ENCODE data around the gene ADCY10.
"Not testable (repeated sequence)": the region's sequence is repeated elsewhere in the genome, so short reads cannot be mapped to it uniquely, and the experiment has no call there.

ADCY10 gene

DNA sequence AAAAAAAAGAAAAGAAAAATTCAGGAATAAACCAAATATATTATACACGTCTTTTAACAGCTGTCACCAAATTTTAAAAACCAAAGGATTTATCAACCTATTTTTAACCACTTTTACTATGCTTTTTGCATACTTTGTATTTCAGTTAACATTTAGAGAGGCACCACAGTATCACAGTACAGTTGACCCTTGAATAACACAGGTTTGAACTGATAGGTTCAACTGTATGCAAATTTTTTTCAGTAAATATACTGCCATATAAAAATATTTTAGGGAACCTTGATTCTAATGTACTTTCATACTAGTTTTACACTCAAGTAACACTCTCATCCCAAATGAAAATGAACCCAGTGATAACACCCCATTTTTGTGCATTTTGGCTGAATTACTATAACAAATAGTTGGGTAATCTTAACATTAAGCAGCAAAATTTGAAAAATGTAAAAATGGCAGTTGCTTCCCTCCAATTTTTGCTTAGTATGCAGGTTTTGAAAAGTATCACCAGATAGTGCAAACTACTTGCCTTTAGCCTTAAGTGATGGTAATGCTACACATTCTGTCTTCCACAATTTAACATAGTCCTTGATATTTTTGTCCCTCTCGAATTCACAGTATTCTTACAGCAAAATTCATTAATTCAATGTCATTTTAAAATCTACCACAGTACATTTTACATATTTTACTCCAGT, 10.8 kb upstream of the ADCY10 start:
- no peak for DNase-seq

DNA sequence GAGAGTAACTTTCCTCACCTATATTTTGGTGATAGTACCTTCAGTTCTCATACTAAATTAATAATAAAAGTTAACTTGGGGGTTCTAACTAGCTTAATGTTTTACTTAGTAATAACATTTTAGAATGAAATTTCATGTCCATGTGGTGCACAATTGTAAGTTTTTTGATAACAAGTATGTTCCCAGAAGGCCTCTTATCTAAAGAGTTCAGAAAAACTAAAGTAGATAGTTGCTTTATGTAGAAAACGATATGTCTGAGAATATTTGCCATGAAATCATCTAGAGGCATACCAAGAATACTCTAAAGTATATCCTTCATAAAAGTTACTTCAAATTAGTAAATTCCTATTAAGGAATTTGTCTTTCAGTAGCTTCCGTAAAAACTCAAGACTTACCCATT, 10.2 kb upstream of the ADCY10 start:
- no peak for DNase-seq

DNA sequence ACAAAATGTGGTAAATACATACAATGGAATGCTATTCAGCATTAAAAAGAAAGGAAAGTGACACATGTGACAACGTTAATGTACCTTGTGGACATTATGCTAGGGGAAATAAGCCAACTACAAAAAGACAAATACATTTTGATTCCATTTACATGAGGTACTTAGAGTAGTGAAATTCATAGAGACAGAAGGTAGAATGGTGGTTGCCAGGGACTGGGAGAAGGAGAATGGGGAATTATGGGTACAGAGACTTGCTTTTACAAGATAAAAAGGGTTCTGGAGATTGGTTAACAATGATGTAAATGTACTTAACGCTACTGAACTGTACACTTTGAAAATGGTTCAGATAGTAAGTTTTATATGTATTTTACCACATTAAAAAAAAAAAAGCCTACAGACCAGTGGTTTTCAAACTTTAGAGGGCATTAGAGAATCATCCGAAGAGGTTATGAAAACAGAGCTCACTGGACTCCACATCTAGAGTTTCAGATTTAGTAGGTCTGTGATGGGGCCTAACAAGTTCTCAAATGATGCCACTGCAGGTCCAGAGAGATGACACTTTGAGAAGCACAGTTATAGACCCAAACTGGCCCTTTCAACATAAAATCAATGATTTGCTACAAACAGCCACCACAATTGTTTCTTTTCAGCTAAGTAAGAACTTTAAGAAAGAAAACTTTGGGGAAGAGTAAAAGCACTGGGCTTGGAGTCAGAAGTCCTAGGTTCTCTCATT, 9.6 kb upstream of the ADCY10 start:
- DNase-seq = no peak

DNA sequence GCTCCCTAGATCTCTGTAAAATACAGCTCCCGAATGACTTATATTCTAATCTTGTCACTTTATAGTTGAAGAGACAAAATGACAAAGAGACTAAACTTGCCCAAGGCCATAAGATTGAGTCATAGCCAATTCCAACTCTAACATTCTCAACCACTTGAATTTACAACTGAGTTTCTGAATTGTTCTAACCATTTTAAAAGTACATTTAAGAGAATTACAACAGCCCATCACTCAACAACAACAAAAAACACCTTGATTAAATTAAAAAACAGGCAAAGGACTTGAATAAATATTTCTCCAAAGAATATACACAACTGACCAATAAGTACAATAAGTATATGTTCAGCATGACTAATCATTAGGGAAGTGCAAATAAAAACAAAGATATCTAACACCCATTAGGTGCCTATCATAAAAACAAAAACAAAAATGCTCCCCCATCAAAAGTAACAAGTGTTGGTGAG, 8.7 kb upstream of the ADCY10 start:
- DNase-seq = no peak

DNA sequence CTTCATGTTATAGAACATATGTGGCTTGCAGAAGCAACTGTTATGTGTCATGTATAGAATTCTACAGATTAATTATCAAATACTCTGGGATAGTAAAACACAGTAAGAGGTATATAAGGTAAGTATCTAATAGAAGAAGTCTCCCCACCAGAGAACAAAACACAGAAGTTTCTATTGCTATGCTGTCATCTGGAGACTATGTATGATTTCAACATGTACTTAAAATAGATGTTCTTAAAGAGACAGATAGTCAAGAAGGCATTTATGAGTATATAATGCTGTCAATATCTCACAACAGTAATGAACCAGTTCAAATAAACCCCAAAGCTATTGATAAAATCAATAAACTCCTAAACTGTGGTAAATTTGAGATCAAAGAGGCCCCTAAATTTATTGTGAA, 8.1 kb upstream of the ADCY10 start:
- DNase-seq = no peak

DNA sequence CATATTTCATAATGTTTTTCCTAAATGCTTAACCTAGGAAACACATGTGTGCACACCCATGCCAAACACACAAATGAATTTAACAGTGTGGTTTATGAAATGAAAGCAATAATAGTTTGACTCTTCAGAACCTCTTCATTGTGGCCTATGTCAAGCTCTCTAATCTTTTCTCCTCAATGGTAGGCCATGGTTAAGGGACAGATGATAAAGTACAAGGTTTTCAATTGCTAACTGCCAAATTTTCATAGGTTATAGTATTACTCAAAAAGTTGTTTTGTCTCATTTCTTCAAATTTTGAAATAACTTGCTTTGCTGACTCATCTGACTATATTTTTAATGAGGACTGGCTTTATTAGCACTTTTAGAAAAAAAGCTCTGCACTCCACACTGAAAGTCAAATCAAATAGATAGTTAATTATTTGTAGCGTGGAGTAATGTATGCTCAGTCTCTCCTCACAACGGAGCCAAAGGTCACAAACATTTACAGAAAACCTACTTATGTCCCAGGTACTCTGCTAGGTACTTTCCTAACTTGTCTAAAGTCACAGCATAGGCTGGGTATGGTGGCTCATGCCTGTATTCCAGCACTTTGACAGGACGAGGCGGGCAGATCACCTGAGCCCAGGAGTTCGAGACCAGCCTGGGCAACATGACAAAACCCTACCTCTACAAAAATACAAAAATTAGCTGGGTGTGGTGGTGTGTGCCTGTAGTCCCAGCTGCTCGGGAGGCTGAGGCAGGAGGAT, 3.0 kb upstream of the ADCY10 start:
- DNase-seq = no peak

DNA sequence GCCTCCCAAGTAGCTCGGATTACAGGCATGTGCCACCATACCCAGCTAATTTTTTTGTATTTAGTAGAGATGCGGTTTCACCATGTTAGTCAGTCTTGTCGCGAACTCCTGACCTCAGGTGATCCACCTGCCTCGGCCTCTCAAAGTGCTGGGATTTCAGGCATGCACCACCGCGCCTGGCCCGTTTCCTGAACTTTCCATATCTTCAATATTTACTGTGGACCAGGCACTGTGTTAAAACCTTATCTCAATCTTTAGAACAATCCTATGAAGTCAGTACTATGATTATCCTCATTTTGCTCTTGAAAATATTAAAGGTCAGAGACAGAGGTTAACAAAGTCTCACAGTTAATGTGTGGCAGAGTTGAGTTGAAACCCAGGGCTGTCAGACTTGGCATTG, 1.6 kb upstream of the ADCY10 start:
- DNase-seq = no peak

DNA sequence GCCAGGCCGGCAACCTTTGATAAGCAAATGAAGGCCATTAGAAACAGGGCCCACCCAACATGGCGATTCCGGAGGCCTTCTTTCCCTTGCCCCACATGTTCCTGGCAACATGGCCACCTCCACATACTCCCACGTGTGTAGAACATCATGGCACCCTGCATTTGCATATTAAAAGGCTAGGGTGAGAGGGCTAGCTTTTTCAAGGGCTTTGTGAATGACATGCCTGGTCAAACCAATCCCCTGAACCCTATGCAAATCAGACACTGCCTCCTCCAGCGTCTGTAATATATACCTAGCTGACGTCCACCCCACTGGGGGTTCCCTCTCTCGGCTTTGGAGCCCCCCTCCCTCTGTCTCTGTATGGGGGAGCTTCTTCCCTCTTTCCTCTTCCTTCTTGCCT, 1.6 kb downstream of the ADCY10 start:
- DNase-seq = no peak

DNA sequence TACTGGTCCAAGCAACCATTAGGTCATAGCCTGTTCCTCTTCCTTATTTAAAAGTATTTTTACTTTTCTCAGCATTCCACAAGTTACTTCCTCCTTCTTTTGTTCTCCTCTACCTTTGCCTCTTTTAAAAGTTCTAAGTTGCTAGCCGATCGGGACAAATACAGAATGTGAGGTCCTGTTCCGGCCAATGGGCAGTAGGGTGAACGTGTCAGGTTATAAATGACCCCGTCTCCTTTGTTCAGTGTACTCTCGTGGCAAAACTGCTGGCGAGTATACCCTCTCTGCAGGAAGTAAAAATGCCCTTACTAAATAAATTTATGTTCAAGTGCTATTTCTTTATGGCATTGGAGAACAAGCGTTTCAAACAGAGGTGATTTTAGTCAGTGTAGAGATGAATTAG, 2.5 kb downstream of the ADCY10 start:
- no peak for DNase-seq

DNA sequence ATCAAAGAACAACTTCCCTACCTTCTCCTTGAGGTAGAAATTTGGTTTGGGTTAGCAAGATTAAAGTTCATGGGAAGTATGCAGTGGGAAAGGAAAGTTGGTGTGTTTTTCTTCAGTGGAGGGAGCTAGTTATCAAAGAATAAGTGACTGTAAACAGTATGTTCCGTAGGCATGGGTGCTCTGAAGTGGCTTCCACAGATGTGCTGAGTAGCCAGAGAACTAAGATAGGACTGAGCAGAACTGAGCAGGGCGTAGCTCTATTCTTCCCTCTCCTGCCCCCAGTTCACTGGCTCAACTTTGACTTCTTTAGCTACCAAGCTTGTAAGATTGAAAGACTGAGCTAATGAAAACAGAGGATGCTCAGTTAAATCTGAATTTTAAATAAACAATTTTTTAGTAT, 3.4 kb downstream of the ADCY10 start:
- DNase-seq = no peak

DNA sequence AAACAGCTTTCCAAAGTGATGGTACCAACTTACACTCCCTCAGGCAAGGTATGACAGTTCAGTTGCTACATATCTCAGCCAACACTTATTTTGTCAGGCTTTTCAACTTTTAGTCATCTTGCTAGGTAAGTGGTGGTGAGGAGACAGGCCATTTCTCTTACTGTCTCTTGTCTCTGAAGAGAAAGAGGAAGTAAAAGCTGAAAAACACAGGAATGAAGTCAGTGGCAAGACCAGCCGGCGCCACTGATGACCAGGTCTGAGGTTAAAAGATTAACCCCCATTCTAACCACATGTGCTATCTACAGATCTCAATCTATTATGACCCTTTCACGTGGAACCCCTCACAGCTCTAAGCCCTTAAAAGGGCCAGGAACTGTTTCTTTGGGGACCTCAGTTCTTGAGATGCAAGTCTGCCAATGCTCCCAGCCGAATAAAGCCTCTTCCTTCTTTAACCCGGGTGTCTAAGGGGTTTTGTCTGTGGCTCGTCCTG, 4.2 kb downstream of the ADCY10 start:
- no peak for DNase-seq

DNA sequence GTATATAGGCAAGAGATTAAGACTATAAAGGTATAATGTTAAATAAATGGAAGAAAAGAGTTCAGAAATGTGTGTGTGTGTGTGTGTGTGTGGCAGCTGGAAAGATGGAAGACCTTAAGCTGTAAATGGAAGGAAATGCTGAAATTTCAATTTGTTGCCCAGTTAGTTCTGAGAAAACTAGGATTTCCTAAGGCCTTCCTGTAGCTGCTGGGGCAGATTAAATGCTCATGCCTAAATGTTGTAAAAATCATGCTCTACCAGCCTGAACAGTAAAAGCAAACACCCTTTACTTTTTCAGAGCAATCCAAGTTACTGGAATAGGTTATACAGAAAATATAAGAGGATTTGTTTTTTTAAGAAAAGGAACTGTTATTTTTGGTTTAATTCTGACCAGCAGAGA, 8.3 kb downstream of the ADCY10 start:
- no peak for DNase-seq

DNA sequence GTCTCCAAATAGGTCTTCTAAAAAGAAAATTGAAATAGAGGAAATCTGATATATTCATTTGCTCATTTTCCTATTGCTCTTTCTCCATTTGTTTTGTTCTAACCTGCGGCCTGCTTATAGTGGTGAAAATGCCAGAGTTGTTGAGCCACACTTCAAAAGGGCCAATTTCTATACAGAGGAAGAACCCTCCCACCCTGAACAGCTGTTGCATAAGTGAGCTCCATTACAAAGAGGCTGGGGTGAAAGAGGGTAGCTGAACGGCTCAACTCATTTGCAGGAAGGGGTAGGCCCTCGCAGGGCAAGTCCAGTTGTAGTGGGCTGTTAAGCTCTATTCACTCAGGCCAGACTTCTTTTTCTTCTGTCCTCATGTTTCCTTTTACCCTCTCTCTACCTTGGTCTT, 8.8 kb downstream of the ADCY10 start:
- DNase-seq = no peak

DNA sequence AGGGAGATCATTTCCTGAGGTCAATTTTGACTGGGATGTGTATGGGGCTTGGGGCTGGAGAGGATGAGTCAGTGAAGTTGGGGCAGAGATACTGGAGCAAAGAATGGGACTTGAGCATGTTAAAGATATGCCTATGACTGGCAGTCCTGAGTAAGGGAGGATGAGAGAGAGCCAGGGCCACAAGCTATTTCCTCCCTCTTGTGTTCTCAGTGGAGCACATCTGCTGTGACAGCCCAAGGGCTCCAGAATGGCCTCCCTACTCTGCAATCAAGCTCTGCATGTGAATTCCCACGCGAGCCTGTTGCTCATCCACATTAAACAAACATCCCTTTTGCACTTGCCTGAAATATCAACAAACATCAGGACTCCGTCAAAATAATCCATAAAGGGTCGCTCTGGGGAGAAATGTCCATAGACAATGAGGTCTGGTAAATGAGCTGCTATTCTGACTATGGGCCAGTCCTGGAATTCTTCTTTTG, 9.2 kb downstream of the ADCY10 start:
- peak; percentile 22 for DNase-seq

DNA sequence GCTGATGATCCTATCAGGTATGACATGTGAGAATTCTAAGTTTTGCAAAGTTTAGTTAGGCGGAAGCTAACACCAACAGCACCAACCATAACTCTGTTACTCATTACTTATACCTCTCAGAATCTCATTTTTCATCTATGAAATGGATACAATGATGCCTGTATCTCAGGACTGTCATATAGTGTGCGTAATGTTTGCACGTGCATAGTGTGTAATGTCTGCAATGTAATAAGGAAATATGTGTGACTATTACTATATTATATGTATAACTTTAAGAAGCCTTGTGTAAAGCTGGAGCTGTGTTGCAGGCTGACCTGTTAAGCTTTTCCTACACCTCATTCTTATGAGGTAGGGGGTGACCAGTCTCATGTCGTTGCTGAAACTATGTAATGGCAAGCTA, 13.0 kb downstream of the ADCY10 start:
- no peak for DNase-seq

DNA sequence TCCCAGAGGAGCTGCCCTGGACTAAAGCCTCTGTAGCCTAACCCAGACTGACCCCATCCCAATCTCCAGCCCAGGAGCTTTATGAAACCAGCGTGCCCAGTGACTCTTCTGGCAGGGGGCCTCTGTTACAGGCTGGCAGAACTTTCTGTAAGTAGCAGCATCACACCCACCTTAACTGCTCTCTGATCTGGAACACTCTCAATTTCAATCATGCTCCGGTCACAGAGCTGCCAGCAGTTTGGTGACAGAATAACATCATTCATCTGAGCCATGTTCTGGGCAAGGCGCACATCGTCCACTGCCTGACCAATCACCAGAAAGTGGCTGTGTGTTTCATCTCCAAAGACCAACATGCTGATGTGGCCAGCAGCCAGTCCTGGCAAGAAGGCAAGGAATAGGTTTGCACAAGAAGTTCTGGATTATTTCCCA, 14.7 kb downstream of the ADCY10 start:
- no peak for DNase-seq

DNA sequence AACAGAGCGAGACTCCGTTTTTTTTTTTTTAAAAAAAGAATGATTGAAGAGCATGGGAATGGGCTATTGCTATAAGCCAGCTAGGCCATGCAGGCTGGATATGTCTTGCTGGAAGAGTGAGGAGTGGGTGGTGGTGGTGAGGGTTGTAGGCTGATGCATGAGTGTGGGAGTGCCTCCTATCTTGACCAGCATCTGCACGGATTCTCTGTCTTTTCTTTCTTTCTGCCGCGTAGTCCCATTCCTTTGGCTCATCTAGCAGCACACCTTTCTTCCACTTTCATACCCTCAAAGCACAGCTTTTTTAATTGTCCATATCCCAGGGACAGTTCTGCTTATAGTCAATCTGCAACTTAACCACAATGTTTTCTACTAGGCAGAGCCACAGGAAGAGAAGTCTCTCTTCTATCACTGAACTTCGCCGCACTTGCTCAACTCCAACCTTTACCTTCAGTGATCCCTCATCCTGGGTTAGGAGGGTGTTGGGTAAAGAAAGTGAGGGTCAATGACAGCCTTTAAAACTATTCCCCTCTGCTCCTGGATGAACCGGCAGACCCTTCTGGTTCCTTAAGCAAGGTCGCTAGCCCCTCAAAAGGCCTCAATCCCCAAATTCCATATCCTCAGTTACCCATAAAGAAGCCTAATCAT, 15.2 kb downstream of the ADCY10 start:
- no peak for DNase-seq

DNA sequence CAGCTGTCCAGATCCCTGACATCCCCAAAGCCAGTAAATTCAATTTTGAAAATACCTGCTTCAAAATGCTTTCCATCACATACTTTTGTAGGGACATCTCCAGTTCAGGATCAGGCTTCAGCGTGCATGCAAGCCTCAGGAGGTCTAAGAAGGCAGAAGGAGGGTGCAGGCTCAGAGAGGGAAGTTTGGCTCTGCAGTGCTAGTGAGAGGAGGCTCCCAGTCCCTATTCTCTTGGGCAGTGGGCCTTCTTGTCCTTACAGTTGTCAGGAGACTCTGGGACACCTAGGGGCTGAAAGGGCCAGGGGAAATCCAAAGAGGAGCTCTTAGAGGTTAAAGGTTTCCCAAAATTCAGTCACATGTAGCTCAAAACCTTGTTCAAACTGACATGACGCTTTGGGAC, 20.1 kb downstream of the ADCY10 start:
- no peak for DNase-seq

DNA sequence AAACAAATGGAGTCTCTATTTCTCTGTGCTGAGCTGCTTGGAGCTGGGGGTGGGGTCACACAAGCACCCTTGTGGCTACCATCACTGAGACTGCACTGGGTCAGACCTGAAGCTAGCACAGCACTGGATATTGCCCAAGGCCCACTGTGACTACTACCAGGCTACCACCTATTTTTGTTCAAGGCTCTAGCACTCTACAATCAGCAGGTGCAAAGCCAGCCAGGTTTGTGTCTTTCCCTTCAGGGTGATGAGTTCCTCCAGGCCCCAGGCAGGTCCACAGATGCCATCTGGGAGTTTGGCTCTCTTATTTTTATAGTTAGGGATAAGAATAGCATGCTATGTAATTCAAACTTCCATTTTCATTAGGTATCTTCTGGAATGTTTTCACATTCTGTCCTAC, 23.5 kb downstream of the ADCY10 start:
- DNase-seq = no peak

DNA sequence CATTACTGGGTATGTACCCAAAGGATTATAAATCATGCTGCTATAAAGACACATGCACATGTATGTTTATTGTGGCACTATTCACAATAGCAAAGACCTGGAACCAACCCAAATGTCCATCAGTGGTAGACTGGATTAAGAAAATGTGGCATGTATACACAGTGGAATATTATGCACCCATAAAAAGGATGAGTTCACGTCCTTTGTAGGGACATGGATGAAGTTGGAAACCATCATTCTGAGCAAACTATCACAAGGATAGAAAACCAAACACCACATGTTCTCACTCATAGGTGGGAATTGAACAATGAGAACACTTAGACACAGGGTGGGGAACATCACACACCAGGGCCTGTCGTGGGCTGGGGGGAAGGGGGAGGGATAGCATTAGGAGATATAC, 26.7 kb downstream of the ADCY10 start:
- DNase-seq = not testable (repeated sequence)

DNA sequence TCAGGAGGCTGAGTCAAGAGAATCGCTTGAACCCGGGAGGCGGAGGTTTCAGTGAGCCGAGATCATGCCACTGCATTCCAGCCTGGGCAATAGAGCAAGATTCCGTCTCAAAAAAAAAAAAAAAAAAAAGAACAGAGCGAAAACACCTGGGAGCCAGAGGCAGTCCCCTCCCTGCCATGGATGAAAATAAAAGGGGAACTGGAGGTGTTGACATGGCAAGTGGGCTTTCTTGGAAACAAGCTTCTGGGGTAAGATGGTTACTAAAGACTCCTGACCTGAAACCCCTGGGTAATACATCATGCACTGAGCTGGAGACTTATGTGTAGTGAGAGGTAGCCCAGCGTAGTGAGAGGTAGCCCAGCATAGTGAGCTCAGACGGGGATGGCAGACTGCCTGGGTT, 31.6 kb downstream of the ADCY10 start:
- no peak for DNase-seq

DNA sequence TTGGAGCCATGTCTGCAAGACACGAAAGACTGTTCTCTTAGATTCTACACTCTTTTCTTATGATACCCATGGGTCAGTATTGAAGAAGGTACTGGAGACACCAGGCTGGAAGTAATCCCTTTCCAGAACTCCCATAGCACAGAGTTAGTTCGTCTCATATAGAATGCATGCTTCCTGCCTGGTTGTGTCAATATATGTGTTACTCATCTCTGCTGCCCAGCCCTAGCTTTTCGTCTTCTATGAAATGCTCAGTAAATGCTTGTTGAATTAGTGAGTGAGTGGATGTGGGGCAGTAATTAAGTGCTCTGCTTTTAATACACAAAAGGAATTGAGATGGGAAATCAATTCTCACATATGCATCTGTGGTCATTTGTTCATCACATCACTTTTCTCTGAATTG, 32.1 kb downstream of the ADCY10 start:
- DNase-seq = no peak

DNA sequence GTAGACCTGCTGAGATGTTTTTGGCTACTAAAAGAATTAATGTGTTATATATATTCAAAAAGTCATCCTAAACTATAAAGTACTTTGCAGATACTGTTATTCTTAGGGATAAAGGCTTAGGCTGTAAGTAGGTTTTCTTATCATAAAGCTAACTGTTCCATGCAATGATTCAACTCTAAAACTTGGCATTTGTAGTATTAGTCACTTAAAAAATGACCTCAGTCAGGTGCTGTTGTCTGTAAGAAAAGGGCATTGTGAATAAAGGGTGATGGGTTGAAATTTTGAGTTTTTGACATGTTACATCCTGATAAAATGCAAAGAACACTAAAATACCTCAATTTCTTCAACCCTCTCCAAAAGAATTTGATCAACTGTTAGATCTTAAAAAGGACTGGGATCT, 32.9 kb downstream of the ADCY10 start:
- peak; percentile 37 for DNase-seq

Measured in kidney glomerular epithelial cell (primary cell).